ENCODE data around the gene SQSTM1.

Gene SQSTM1

GRCh38 chr5:179793468-179794139, 27.1 kb upstream of the SQSTM1 start, which contains the start of gene LTC4S:
Gene LTC4S, plus strand, starts transcription at chr5:179793986. Its CDS starts 95 bp downstream, at chr5:179794081.
- no peak for TF ChIP-seq CTCF (conservative IDR thresholded peaks at IDR 0.05; ENCODE audit: control insufficient read depth, insufficient read depth, low read depth, low read length)
- peak; percentile 54 for DNase-seq (ENCODE audit: low read depth)
- no peak within 1 kb of the TSS for H3K4me3 ChIP-seq (ENCODE audit: control insufficient read depth, low read depth, low read length)

GRCh38 chr5:179794171-179794570, 26.5 kb upstream of the SQSTM1 start:
- no peak for TF ChIP-seq CTCF (conservative IDR thresholded peaks at IDR 0.05; ENCODE audit: control insufficient read depth, insufficient read depth, low read depth, low read length)
- DNase-seq (ENCODE audit: low read depth) = no peak
- no peak overlapping the region for H3K4me3 ChIP-seq (ENCODE audit: control insufficient read depth, low read depth, low read length)

GRCh38 chr5:179794575-179794974, 26.1 kb upstream of the SQSTM1 start:
- TF ChIP-seq CTCF (conservative IDR thresholded peaks at IDR 0.05; ENCODE audit: control insufficient read depth, insufficient read depth, low read depth, low read length) = no peak
- H3K4me3 ChIP-seq (ENCODE audit: control insufficient read depth, low read depth, low read length) = no peak overlapping the region
- no peak for DNase-seq (ENCODE audit: low read depth)

GRCh38 chr5:179795049-179795862, 25.4 kb upstream of the SQSTM1 start:
- no peak for DNase-seq (ENCODE audit: low read depth)
- TF ChIP-seq CTCF (conservative IDR thresholded peaks at IDR 0.05; ENCODE audit: control insufficient read depth, insufficient read depth, low read depth, low read length) = no peak
- peak overlapping the region; percentile 29 for H3K4me3 ChIP-seq (ENCODE audit: control insufficient read depth, low read depth, low read length)

- peak; percentile 74 for DNase-seq (ENCODE audit: low read depth)
- no peak for TF ChIP-seq CTCF (conservative IDR thresholded peaks at IDR 0.05; ENCODE audit: control insufficient read depth, insufficient read depth, low read depth, low read length)
Measured at GRCh38 chr5:179795863-179796833, 24.6 kb upstream of the SQSTM1 start.

More at GRCh38 chr5:179795863-179796833, 24.6 kb upstream of the SQSTM1 start:
- H3K4me3 ChIP-seq (ENCODE audit: control insufficient read depth, low read depth, low read length) = peak overlapping the region; percentile 41
